NCI-H146 treated with DMSO at 0.1 percent for 48 hours (cell line): ENCODE data around the gene GREB1.

ENCODE experiments used
- DNase-seq: peaks from one replicate; lab custom pipeline; 2025; ENCODE audit not compliant: unreplicated experiment; lab: John Stamatoyannopoulos, UW

GREB1 gene

GRCh38 chr2:11533278-11534070 lies at the start of gene GREB1:
Gene GREB1, plus strand, starts transcription at chr2:11534045. Its CDS starts 22,570 bp downstream, at chr2:11556615.
- no peak for DNase-seq

- DNase-seq = no peak
These were observed 45.0 kb upstream of the GREB1 start for GRCh38 chr2:11488809-11489208.

GRCh38 chr2:11490194-11490593 lies 43.7 kb upstream of the GREB1 start:
- no peak for DNase-seq

- no peak for DNase-seq
These were observed 42.4 kb upstream of the GREB1 start for GRCh38 chr2:11491348-11491933.

- no peak for DNase-seq
These were observed 41.6 kb upstream of the GREB1 start for GRCh38 chr2:11492244-11492643.

GRCh38 chr2:11492720-11493119 lies 41.1 kb upstream of the GREB1 start:
- no peak for DNase-seq

- DNase-seq = no peak
These were observed 40.6 kb upstream of the GREB1 start for GRCh38 chr2:11493282-11493681.

- DNase-seq = no peak
These were observed 39.5 kb upstream of the GREB1 start for GRCh38 chr2:11494310-11494709.

GRCh38 chr2:11495844-11496681 lies 37.8 kb upstream of the GREB1 start:
- DNase-seq = no peak

- no peak for DNase-seq
These were observed 35.3 kb upstream of the GREB1 start for GRCh38 chr2:11498543-11499034.

- peak; percentile 60 for DNase-seq
These were observed 34.6 kb upstream of the GREB1 start for GRCh38 chr2:11499081-11499743.

- no peak for DNase-seq
These were observed 33.0 kb upstream of the GREB1 start for GRCh38 chr2:11500702-11501303.

GRCh38 chr2:11502740-11503292 lies 31.0 kb upstream of the GREB1 start:
- no peak for DNase-seq

GRCh38 chr2:11503354-11503927 lies 30.4 kb upstream of the GREB1 start:
- DNase-seq = no peak

GRCh38 chr2:11505652-11506610 lies 27.9 kb upstream of the GREB1 start:
- DNase-seq = no peak

GRCh38 chr2:11506611-11506969 lies 27.3 kb upstream of the GREB1 start:
- no peak for DNase-seq

- DNase-seq = no peak
These were observed 26.3 kb upstream of the GREB1 start for GRCh38 chr2:11507517-11507916.

- DNase-seq = no peak
These were observed 25.6 kb upstream of the GREB1 start for GRCh38 chr2:11508279-11508678.
